Ishikawa (cell line): ENCODE results near the gene SCAMP1.

Source experiments
- CEBPB ChIP-seq: IDR thresholded peaks from 2 replicates; pipeline ENCODE4 v1.6.1; 2012
- CREB1 ChIP-seq: IDR thresholded peaks from 2 replicates; pipeline ENCODE4 v1.6.1; 2012; ENCODE audit warnings: low read depth
- EGR1 ChIP-seq: IDR thresholded peaks from 2 replicates; pipeline ENCODE4 v1.6.1; 2012
- EP300 ChIP-seq: IDR thresholded peaks from 2 replicates; pipeline ENCODE4 v1.6.1; 2012; ENCODE audit warnings: borderline replicate concordance
- FOXM1 ChIP-seq: IDR thresholded peaks from 2 replicates; pipeline ENCODE4 v1.6.1; 2012; ENCODE audit warnings: low read depth, borderline replicate concordance
- NFIC ChIP-seq: IDR thresholded peaks from 2 replicates; pipeline ENCODE4 v1.6.1; 2012
- RAD21 ChIP-seq: IDR thresholded peaks from 2 replicates; pipeline ENCODE4 v1.6.1; 2012; ENCODE audit warnings: low read depth
- TAF1 ChIP-seq: IDR thresholded peaks from 2 replicates; pipeline ENCODE4 v1.6.1; 2012; ENCODE audit warnings: low read depth, mild to moderate bottlenecking
- TCF12 ChIP-seq: IDR thresholded peaks from 2 replicates; pipeline ENCODE4 v1.6.1; 2012; ENCODE audit warnings: low read depth
- TEAD4 ChIP-seq: IDR thresholded peaks from 2 replicates; pipeline ENCODE4 v1.6.1; 2012
- YY1 ChIP-seq: IDR thresholded peaks from 2 replicates; pipeline ENCODE4 v1.6.1; 2012; ENCODE audit warnings: low read depth
- ZBTB7A ChIP-seq: IDR thresholded peaks from 2 replicates; pipeline ENCODE4 v1.6.1; 2012; ENCODE audit warnings: low read depth
- TF ChIP-seq, protein P1 (sequence below): IDR thresholded peaks from 2 replicates; pipeline ENCODE4 v1.6.1; 2012
- TF ChIP-seq, protein P2 (sequence below): IDR thresholded peaks from 2 replicates; pipeline ENCODE4 v1.6.1; 2012; ENCODE audit warnings: low read depth, mild to moderate bottlenecking
- TF ChIP-seq, protein P3 (sequence below): IDR thresholded peaks from 2 replicates; pipeline ENCODE4 v1.6.1; 2012

SCAMP1 gene

DNA sequence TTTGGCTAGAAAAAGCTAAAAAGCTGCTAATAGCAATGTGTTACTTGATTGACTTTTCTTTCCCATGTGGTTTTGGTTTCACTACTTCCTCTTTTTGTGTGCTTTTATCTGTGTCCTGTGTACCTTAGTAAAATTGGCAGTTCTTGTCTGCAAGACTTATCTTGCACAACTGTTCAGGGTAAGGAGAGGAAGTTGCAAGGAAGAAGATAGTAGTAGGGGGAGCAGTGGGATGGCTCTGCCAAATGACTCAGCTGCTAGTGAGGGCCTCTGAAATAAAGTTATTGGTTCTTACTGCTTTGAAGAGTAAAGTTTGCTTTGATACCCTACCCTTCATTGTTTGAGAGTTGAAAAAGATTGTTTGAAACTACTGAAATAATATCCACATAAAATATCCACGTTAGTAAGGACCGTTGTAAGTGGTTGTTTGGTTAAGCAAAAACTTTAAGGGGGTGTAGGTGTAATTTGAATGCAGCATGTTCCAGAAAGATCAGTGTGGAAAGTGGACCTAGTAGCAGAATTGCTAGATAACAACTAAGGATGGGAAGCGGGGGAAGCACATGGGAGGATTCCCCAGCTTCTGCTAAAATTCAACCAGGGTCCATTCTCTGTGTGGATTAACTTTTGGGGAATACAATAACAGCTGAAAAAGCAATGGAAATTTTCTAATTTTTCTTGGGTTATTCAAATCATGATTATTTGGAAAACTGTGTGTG, 123.5 kb downstream of the SCAMP1 start:
- no peak for TF ChIP-seq NFIC
- no peak for TF ChIP-seq EP300
- TF ChIP-seq EGR1 = no peak
- TF ChIP-seq TAF1 = no peak
- TF ChIP-seq, protein P1, sequence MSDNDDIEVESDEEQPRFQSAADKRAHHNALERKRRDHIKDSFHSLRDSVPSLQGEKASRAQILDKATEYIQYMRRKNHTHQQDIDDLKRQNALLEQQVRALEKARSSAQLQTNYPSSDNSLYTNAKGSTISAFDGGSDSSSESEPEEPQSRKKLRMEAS = no peak

DNA sequence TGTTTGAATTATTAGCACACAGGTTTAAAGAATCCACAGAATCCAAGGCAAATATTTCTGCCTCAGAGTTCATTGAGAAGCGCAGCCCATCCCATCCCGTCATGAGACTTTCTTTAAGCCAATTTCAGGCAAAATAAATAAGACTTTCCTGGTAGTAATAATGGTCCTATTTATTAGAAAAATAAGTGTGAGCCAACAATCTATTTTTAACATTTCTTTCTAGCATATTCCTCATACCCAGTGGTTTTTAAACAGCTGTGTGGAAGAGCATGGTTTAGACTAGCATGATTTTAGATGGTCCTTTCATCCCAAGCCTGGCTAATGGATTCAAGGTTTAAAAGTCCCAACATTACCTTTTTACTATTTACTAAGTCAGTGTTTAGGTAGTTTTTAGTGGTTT, 125.8 kb downstream of the SCAMP1 start:
- TF ChIP-seq TCF12 = no peak
- TF ChIP-seq ZBTB7A = no peak
- TF ChIP-seq EP300 = no peak
- TF ChIP-seq, protein P1 = no peak
- no peak for TF ChIP-seq FOXM1
- TF ChIP-seq CEBPB = no peak
- TF ChIP-seq YY1 = no peak
- TF ChIP-seq, protein P2, sequence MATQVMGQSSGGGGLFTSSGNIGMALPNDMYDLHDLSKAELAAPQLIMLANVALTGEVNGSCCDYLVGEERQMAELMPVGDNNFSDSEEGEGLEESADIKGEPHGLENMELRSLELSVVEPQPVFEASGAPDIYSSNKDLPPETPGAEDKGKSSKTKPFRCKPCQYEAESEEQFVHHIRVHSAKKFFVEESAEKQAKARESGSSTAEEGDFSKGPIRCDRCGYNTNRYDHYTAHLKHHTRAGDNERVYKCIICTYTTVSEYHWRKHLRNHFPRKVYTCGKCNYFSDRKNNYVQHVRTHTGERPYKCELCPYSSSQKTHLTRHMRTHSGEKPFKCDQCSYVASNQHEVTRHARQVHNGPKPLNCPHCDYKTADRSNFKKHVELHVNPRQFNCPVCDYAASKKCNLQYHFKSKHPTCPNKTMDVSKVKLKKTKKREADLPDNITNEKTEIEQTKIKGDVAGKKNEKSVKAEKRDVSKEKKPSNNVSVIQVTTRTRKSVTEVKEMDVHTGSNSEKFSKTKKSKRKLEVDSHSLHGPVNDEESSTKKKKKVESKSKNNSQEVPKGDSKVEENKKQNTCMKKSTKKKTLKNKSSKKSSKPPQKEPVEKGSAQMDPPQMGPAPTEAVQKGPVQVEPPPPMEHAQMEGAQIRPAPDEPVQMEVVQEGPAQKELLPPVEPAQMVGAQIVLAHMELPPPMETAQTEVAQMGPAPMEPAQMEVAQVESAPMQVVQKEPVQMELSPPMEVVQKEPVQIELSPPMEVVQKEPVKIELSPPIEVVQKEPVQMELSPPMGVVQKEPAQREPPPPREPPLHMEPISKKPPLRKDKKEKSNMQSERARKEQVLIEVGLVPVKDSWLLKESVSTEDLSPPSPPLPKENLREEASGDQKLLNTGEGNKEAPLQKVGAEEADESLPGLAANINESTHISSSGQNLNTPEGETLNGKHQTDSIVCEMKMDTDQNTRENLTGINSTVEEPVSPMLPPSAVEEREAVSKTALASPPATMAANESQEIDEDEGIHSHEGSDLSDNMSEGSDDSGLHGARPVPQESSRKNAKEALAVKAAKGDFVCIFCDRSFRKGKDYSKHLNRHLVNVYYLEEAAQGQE = no peak
- no peak for TF ChIP-seq EGR1
- no peak for TF ChIP-seq TEAD4
- no peak for TF ChIP-seq CREB1
- no peak for TF ChIP-seq TAF1
- TF ChIP-seq RAD21 = no peak
- TF ChIP-seq, protein P3, sequence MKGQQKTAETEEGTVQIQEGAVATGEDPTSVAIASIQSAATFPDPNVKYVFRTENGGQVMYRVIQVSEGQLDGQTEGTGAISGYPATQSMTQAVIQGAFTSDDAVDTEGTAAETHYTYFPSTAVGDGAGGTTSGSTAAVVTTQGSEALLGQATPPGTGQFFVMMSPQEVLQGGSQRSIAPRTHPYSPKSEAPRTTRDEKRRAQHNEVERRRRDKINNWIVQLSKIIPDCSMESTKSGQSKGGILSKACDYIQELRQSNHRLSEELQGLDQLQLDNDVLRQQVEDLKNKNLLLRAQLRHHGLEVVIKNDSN = no peak
- TF ChIP-seq NFIC = no peak

DNA sequence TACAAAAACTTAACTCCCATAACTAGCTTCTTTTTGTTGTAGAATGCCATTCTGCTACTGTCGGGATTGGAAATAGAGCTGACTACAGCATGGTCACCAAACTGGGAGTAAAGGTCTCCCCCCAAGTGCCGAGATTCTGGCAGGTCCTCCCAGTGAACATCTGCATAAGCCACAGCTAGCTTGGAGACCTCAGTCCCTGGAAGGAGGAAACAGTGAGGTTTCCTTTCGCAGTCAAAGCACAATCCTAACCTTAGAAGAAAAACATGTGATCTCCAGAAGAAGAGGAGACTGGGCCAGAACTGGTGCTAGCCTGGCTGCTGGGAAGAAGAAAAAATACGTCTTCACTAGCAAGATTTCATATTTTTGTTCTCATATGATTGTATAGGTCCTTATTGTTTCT, 127.4 kb downstream of the SCAMP1 start:
- TF ChIP-seq FOXM1 (no peak), TEAD4 (no peak), EP300 (no peak), YY1 (no peak), CEBPB (no peak), TAF1 (no peak), EGR1 (no peak), RAD21 (no peak)
- TF ChIP-seq, protein P2 = no peak

DNA sequence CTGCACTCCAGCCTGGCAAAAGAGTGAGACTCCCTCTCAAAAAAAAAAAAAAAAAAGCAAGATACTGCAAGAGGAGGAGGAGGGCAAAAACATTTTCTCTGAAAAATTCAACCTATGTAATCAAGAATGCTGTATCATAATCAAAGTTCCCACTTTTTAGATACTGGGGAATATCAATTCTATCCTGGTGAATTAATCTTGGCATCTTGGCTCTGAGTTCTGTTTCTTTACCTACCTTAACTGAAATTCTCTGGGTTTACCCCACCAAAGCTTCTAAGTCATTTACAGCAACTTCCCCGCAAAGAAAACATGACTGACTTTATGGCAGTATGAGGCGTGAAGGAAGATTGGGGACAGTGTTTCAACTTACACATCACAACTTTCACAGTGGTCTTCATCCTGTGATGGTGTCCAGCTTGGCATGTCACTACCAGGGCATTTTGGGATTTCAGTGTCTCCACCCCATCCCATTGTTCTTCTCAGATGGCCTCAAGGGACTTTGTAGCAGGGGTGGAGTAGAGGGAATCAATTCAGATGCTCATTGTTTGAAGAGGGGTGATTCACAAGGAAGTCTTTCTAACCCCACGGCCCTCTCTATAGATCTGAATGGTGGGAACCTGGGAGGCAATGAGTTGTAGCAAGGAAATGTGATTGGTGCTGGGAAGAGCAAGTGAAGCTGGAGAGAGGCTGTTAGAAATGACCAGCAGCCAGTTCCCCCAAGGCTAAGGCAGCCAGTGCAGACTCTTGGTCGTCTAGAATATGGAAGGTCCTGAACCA, 130.5 kb downstream of the SCAMP1 start:
- TF ChIP-seq EP300 = no peak
- TF ChIP-seq CREB1 = no peak
- TF ChIP-seq, protein P2 = no peak
- TF ChIP-seq, protein P3 = no peak
- TF ChIP-seq TEAD4 = no peak
- no peak for TF ChIP-seq EGR1
- TF ChIP-seq, protein P1 = no peak
- no peak for TF ChIP-seq TAF1
- no peak for TF ChIP-seq RAD21
- no peak for TF ChIP-seq YY1
- TF ChIP-seq CEBPB = no peak
